Uterus (tissue), 2 donors: ENCODE data around the gene KLF11.

Experiments
- POLR2A ChIP-seq, 2 donors: fragments of 450-650 bp; IDR thresholded peaks; one replicate each; pipeline ENCODE4 v1.6.1; 2016; ENCODE audit warnings: antibody characterized with exemption in 2 of 2, mild to moderate bottlenecking in 1 of 2, moderate library complexity in 1 of 2
- TF ChIP-seq, protein P1 (sequence below), 4 experiments: fragments of 200-600 bp in 2 of 4; fragments of 450-650 bp in 2 of 4; sonication (generic) in 2 of 4; IDR thresholded peaks; one replicate each; pipeline ENCODE4 v1.5.1; 2016 to 2019; ENCODE audit warnings: antibody characterized with exemption in 4 of 4, mild to moderate bottlenecking in 2 of 4, moderate library complexity in 1 of 4

DNA sequence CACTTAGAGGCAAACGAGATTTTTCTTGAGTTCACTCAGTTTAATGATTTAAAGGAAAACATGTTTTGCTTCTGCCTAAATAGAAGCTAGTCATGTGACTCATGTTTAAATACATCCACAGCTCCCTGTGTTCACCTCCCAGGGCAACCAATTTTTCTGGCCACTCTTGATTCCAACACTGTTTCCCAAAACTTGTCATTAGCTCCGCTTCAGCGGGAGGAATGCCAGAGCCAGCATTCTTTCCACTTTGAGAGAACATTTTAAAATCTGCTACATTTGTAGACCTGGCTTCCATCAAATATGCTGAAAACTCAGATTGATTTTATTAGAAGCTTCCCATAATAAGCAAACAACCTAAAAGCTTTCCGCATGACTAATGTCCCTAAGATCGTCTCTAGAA is 39.7 kb downstream of the KLF11 start:
- TF ChIP-seq, protein P1, sequence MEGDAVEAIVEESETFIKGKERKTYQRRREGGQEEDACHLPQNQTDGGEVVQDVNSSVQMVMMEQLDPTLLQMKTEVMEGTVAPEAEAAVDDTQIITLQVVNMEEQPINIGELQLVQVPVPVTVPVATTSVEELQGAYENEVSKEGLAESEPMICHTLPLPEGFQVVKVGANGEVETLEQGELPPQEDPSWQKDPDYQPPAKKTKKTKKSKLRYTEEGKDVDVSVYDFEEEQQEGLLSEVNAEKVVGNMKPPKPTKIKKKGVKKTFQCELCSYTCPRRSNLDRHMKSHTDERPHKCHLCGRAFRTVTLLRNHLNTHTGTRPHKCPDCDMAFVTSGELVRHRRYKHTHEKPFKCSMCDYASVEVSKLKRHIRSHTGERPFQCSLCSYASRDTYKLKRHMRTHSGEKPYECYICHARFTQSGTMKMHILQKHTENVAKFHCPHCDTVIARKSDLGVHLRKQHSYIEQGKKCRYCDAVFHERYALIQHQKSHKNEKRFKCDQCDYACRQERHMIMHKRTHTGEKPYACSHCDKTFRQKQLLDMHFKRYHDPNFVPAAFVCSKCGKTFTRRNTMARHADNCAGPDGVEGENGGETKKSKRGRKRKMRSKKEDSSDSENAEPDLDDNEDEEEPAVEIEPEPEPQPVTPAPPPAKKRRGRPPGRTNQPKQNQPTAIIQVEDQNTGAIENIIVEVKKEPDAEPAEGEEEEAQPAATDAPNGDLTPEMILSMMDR (IDR thresholded peaks at IDR 0.05), result no peak
- no peak for TF ChIP-seq POLR2A (IDR thresholded peaks at IDR 0.05)
